PFSK-1 (cell line): Measurements from ENCODE around the gene ITGB8.

ENCODE experiments used
- FOXP2 ChIP-seq: optimal IDR thresholded peaks from 2 replicates; pipeline ENCODE3; 2011; ENCODE audit warnings: borderline replicate concordance, control low read depth, inconsistent platforms; ENCODE audit not compliant: insufficient read depth; ENCODE audit errors: extremely low read length, extremely low read depth
- POLR2AphosphoS5 ChIP-seq: IDR thresholded peaks from 2 replicates; pipeline ENCODE4 v1.6.1; 2012; ENCODE audit warnings: low read depth, mild to moderate bottlenecking, control low read depth, low read length, moderate library complexity
- REST ChIP-seq, 2 experiments: IDR thresholded peaks; 2 replicates each; pipeline versions ENCODE4 v1.6.1 to v1.8.0; 2011 to 2012; ENCODE audit warnings: low read depth in 2 of 2, low read length in 2 of 2, control low read depth in 1 of 2, inconsistent platforms in 1 of 2, mild to moderate bottlenecking in 1 of 2, moderate library complexity in 1 of 2; ENCODE audit not compliant: insufficient read depth in 1 of 2
- SIN3A ChIP-seq: IDR thresholded peaks from 2 replicates; pipeline ENCODE4 v1.6.1; 2012; ENCODE audit warnings: mild to moderate bottlenecking, low read length, moderate library complexity, borderline replicate concordance; ENCODE audit not compliant: insufficient read depth
- TAF1 ChIP-seq: IDR thresholded peaks from 2 replicates; pipeline ENCODE4 v1.6.1; 2012; ENCODE audit warnings: low read length, control low read depth, borderline replicate concordance; ENCODE audit not compliant: insufficient read depth

- no peak for TF ChIP-seq REST (IDR thresholded peaks at IDR 0.05; ENCODE audit: insufficient read depth in 1 of 2, low read depth in 2 of 2, low read length in 2 of 2)
- no peak for TF ChIP-seq TAF1
- TF ChIP-seq POLR2AphosphoS5: no peak
- TF ChIP-seq SIN3A: no peak
- TF ChIP-seq FOXP2: no peak
These were observed 28.8 kb downstream of the ITGB8 start for GRCh38 chr7:20359341-20359963.
